MCF 10A (cell line): ENCODE measurements around the gene TMEM33. TPM values are rescaled to one million over a fixed set of nuclear protein-coding genes. Genes with fewer than 3 reads are reported as not detected.

Source experiments
- BruUV-seq: library from RNA; stranded (reverse); fragments of 400-500 nt; replicated peaks from 2 replicates; lab custom pipeline; 2021; lab: Mats Ljungman, UMichigan
- CTCF ChIA-PET: fragments of 300-600 bp; sonication (Branson Sonifier 250); formaldehyde crosslinking; extraction: SDS; loops from one replicate; lab custom pipeline; 2021; ENCODE audit warnings: antibody characterized with exemption, inconsistent platforms; lab: Yijun Ruan, JAX
- POLR2A ChIA-PET: fragments of 300-600, 350-650 bp; sonication (Branson Sonifier 250); formaldehyde crosslinking; extraction: SDS; loops from one replicate; lab custom pipeline; 2020; ENCODE audit warnings: antibody characterized with exemption, inconsistent platforms; lab: Yijun Ruan, JAX
- DNase-seq: peaks from one replicate; pipeline ENCODE4 v3.0.0-alpha.2; 2018; ENCODE audit not compliant: unreplicated experiment
- H3K27ac Mint-ChIP-seq: one replicate; pipeline ENCODE4 v1.8.0; 2022; ENCODE audit warnings: mild to moderate bottlenecking, low read depth, mixed read lengths; ENCODE audit not compliant: unreplicated experiment
- H3K27me3 Mint-ChIP-seq: one replicate; pipeline ENCODE4 v1.8.0; 2022; ENCODE audit warnings: mixed read lengths; ENCODE audit not compliant: insufficient read depth, unreplicated experiment
- H3K36me3 Mint-ChIP-seq: one replicate; pipeline ENCODE4 v1.8.0; 2022; ENCODE audit warnings: mild to moderate bottlenecking, moderate library complexity, mixed read lengths; ENCODE audit not compliant: insufficient read depth, unreplicated experiment
- H3K4me1 Mint-ChIP-seq: one replicate; pipeline ENCODE4 v1.8.0; 2022; ENCODE audit warnings: mixed read lengths; ENCODE audit not compliant: insufficient read depth, unreplicated experiment
- H3K4me3 Mint-ChIP-seq: one replicate; pipeline ENCODE4 v1.8.0; 2022; ENCODE audit warnings: mild to moderate bottlenecking, moderate library complexity, mixed read lengths; ENCODE audit not compliant: unreplicated experiment
- H3K9me3 Mint-ChIP-seq: one replicate; pipeline ENCODE4 v1.8.0; 2022; ENCODE audit warnings: mixed read lengths; ENCODE audit not compliant: unreplicated experiment
- CTCF ChIP-seq: fragments of 200-600 bp; IDR thresholded peaks from one replicate; pipeline ENCODE4 v1.8.0; 2022; ENCODE audit warnings: antibody characterized with exemption, mild to moderate bottlenecking; ENCODE audit not compliant: unreplicated experiment
- intact Hi-C: fragments of 100-400 bp; cut with micrococcal nuclease; formaldehyde crosslinking; loops from 2 replicates; pipeline ENCODE4 v1.14.1; 2022
- total RNA-seq: library from RNA; stranded (reverse); gene quantifications from 2 replicates; pipeline ENCODE4 v1.2.3, GENCODE V29; 2022

TMEM33 gene
- total RNA-seq, 1 experiment from 2014 or later: 117 TPM

GRCh38 chr4:41963105-41963504 lies 27.9 kb downstream of the TMEM33 start:
- H3K4me1 Mint-ChIP-seq: no peaks in the 10 kb centered on the region
- no peak overlapping the region for H3K27ac Mint-ChIP-seq
- DNase-seq: peak; percentile 32
- intact Hi-C loops: loop anchor here (5.0 kb wide), 1 partner anchor 271 kb away; no protein-coding TSS in a partner anchor
- H3K36me3 Mint-ChIP-seq: peaks cover 24% of the 10 kb centered on the region
- POLR2A ChIA-PET: interaction anchor here (1.2 kb wide), 1 partner anchor 29 kb away, joined by 4 read pairs; no protein-coding TSS in a partner anchor
- H3K4me3 Mint-ChIP-seq: no peak overlapping the region
- H3K27me3 Mint-ChIP-seq: no peaks in the 10 kb centered on the region
- TF ChIP-seq CTCF: no peak
- BruUV-seq: no TSS peak
- H3K9me3 Mint-ChIP-seq: no peaks in the 10 kb centered on the region
- CTCF ChIA-PET: interaction anchor here (0.6 to 1.1 kb wide), 8 partner anchors 9 to 371 kb away, joined by 3 to 5 read pairs (median 3); no protein-coding TSS in a partner anchor

- Mint-ChIP-seq H3K9me3 (no peaks in the 10 kb centered on the region), H3K4me1 (no peaks in the 10 kb centered on the region), H3K4me3 (no peak overlapping the region), H3K36me3 (peaks cover 20% of the 10 kb centered on the region), H3K27ac (no peak overlapping the region), H3K27me3 (no peaks in the 10 kb centered on the region)
- DNase-seq: no peak
- CTCF ChIA-PET: interaction anchor here (1.0 to 1.1 kb wide), 3 partner anchors 14 to 271 kb away, joined by 3 to 5 read pairs (median 3); no protein-coding TSS in a partner anchor
- BruUV-seq: no TSS peak
- POLR2A ChIA-PET: no interaction called here
- intact Hi-C loops: loop anchor here (5.0 kb wide), 1 partner anchor 272 kb away; no protein-coding TSS in a partner anchor
- TF ChIP-seq CTCF: no peak
Observed at GRCh38 chr4:41964401-41964800, 29.2 kb downstream of the TMEM33 start.

- Mint-ChIP-seq H3K4me1 (no peaks in the 10 kb centered on the region), H3K4me3 (no peak overlapping the region), H3K9me3 (no peaks in the 10 kb centered on the region), H3K36me3 (peaks cover 14% of the 10 kb centered on the region), H3K27ac (no peak overlapping the region), H3K27me3 (no peaks in the 10 kb centered on the region)
- intact Hi-C loops: no loop called here
- ChIA-PET POLR2A (interaction anchor here (1.8 to 3.8 kb wide), 2 partner anchors 10 to 23 kb away, joined by 7 to 14 read pairs; partner anchors contain the start of gene SLC30A9), CTCF (interaction anchor here (1.1 to 1.9 kb wide), 2 partner anchors 9 to 306 kb away, joined by 5 to 8 read pairs; no protein-coding TSS in a partner anchor)
- no peak for DNase-seq
- TF ChIP-seq CTCF: no peak
- no TSS peak for BruUV-seq
Observed at GRCh38 chr4:41967392-41967791, 32.2 kb downstream of the TMEM33 start.

- intact Hi-C loops: no loop called here
- CTCF ChIA-PET: no interaction called here
- DNase-seq: no peak
- Mint-ChIP-seq H3K9me3 (no peaks in the 10 kb centered on the region), H3K36me3 (peaks cover 8% of the 10 kb centered on the region), H3K4me1 (no peaks in the 10 kb centered on the region), H3K4me3 (no peak overlapping the region), H3K27me3 (no peaks in the 10 kb centered on the region), H3K27ac (no peak overlapping the region)
- BruUV-seq: no TSS peak
- TF ChIP-seq CTCF: no peak
- POLR2A ChIA-PET: no interaction called here
Observed at GRCh38 chr4:41969671-41970070, 34.4 kb downstream of the TMEM33 start.
